Caco-2 (cell line): ENCODE results near the gene SAMD4A. TPM values are rescaled to one million over a fixed set of nuclear protein-coding genes. Genes with fewer than 3 reads are reported as not detected.

Source experiments
- BruUV-seq: library from RNA; stranded (reverse); fragments of 400-500 nt; replicated peaks from 2 replicates; lab custom pipeline; 2021; lab: Mats Ljungman, UMichigan
- CTCF ChIA-PET: fragments of 300-600 bp; sonication (Branson Sonifier 250); formaldehyde crosslinking; loops from one replicate; lab custom pipeline; 2022; ENCODE audit warnings: antibody characterized with exemption; lab: Charles Lee
- POLR2A ChIA-PET: fragments of 300-600 bp; sonication (Branson Sonifier 250); formaldehyde crosslinking; loops from one replicate; lab custom pipeline; 2022; ENCODE audit warnings: antibody characterized with exemption; lab: Charles Lee
- DNase-seq, 2 experiments: peaks; one replicate each; pipeline versions ENCODE4 v3.0.0 to v3.0.0-alpha.2; 2020 to 2022
- H3K27me3 ChIP-seq: replicated peaks from 2 replicates; pipeline ENCODE4 v1.6.0; 2011; ENCODE audit warnings: low read length; ENCODE audit not compliant: control insufficient read depth, insufficient read depth
- H3K36me3 ChIP-seq: 2 replicates; pipeline ENCODE4 v1.5.1; 2011; ENCODE audit warnings: low read length; ENCODE audit not compliant: control insufficient read depth, insufficient read depth
- H3K4me1 ChIP-seq: fragments of 250-450 bp; sonication (Bioruptor Pico); 2 replicates; pipeline ENCODE4 v1.5.1; 2020; ENCODE audit warnings: mild to moderate bottlenecking
- H3K4me3 ChIP-seq: 2 replicates; pipeline ENCODE4 v1.5.1; 2011; ENCODE audit warnings: low read depth, mild to moderate bottlenecking, control low read depth, low read length
- H3K9me3 ChIP-seq: fragments of 250-450 bp; sonication (Bioruptor Pico); 2 replicates; pipeline ENCODE4 v1.5.1; 2020; ENCODE audit warnings: mild to moderate bottlenecking, moderate library complexity
- H3K27ac Mint-ChIP-seq: one replicate; pipeline ENCODE4 v1.8.0; 2022; ENCODE audit warnings: mixed read lengths; ENCODE audit not compliant: unreplicated experiment
- H3K27me3 Mint-ChIP-seq: one replicate; pipeline ENCODE4 v1.8.0; 2022; ENCODE audit warnings: mixed read lengths; ENCODE audit not compliant: insufficient read depth, unreplicated experiment
- H3K36me3 Mint-ChIP-seq: one replicate; pipeline ENCODE4 v1.8.0; 2022; ENCODE audit warnings: mild to moderate bottlenecking, mixed read lengths; ENCODE audit not compliant: insufficient read depth, unreplicated experiment
- H3K4me1 Mint-ChIP-seq: one replicate; pipeline ENCODE4 v1.8.0; 2022; ENCODE audit warnings: low read depth, mixed read lengths; ENCODE audit not compliant: unreplicated experiment
- H3K4me3 Mint-ChIP-seq: one replicate; pipeline ENCODE4 v1.8.0; 2022; ENCODE audit warnings: mild to moderate bottlenecking, moderate library complexity, mixed read lengths; ENCODE audit not compliant: unreplicated experiment
- H3K9me3 Mint-ChIP-seq: one replicate; pipeline ENCODE4 v1.8.0; 2022; ENCODE audit warnings: mixed read lengths; ENCODE audit not compliant: unreplicated experiment
- CTCF ChIP-seq, 2 experiments: fragments of 200-600 bp in 1 of 2; IDR thresholded peaks; 1 replicate in 1 of 2; 2 replicates in 1 of 2; pipeline versions ENCODE4 v1.5.1 to v1.8.0; 2011 to 2022; ENCODE audit warnings: antibody characterized with exemption in 1 of 2, control low read depth in 1 of 2, inconsistent platforms in 1 of 2, low read depth in 1 of 2, low read length in 1 of 2, mild to moderate bottlenecking in 1 of 2, moderate library complexity in 1 of 2; ENCODE audit not compliant: insufficient read depth in 1 of 2, severe bottlenecking in 1 of 2, unreplicated experiment in 1 of 2
- intact Hi-C: fragments of 100-400 bp; cut with micrococcal nuclease; formaldehyde crosslinking; loops from one replicate; pipeline ENCODE4 v1.10.0; 2022; ENCODE audit not compliant: unreplicated experiment
- total RNA-seq: library from RNA; stranded (reverse); gene quantifications from 2 replicates; pipeline ENCODE4 v1.2.3, GENCODE V29; 2022

Gene SAMD4A
- total RNA-seq, 1 experiment from 2014 or later: 60.8 TPM

- ChIA-PET POLR2A (interaction anchor here (1.0 kb wide), 1 partner anchor 83 kb away, joined by 5 read pairs; no protein-coding TSS in a partner anchor), CTCF (no interaction called here)
- no peak for DNase-seq
- no peak overlapping the region for H3K27ac Mint-ChIP-seq
- H3K4me1 ChIP-seq: peaks cover 94% of the 10 kb centered on the region
- peaks cover 28% of the 10 kb centered on the region for H3K4me1 Mint-ChIP-seq
- H3K4me3 ChIP-seq: no peak overlapping the region
- no peaks in the 10 kb centered on the region for H3K9me3 Mint-ChIP-seq
- H3K4me3 Mint-ChIP-seq: no peak overlapping the region
- intact Hi-C loops: no loop called here
- no peaks in the 10 kb centered on the region for H3K36me3 ChIP-seq
- no peaks in the 10 kb centered on the region for H3K27me3 ChIP-seq
- no peaks in the 10 kb centered on the region for H3K27me3 Mint-ChIP-seq
- H3K9me3 ChIP-seq: no peaks in the 10 kb centered on the region
- peaks cover 23% of the 10 kb centered on the region for H3K36me3 Mint-ChIP-seq
- no peak for TF ChIP-seq CTCF (IDR thresholded peaks at IDR 0.05; ENCODE audit: insufficient read depth in 1 of 2, low read depth in 1 of 2, low read length in 1 of 2, severe bottlenecking in 1 of 2, unreplicated experiment in 1 of 2)
- BruUV-seq: no TSS peak
These were observed 82.1 kb downstream of the SAMD4A start for GRCh38 chr14:54649056-54649455.

- Histone ChIP-seq H3K4me1 (peaks cover 96% of the 10 kb centered on the region), H3K36me3 (no peaks in the 10 kb centered on the region), H3K9me3 (no peaks in the 10 kb centered on the region), H3K4me3 (no peak overlapping the region), H3K27me3 (no peaks in the 10 kb centered on the region)
- Mint-ChIP-seq H3K4me3 (peak overlapping the region; percentile 51), H3K27me3 (no peaks in the 10 kb centered on the region), H3K9me3 (no peaks in the 10 kb centered on the region), H3K4me1 (peaks cover 34% of the 10 kb centered on the region), H3K27ac (peak overlapping the region; percentile 89), H3K36me3 (peaks cover 37% of the 10 kb centered on the region)
- POLR2A ChIA-PET: interaction anchor here (1.6 kb wide), 1 partner anchor 84 kb away, joined by 4 read pairs; the partner anchor contains the start of gene SAMD4A
- no TSS peak for BruUV-seq
- intact Hi-C loops: no loop called here
- CTCF ChIA-PET: interaction anchor here (1.0 kb wide), 1 partner anchor 84 kb away, joined by 3 read pairs; the partner anchor contains the start of gene SAMD4A
- no peak for TF ChIP-seq CTCF (IDR thresholded peaks at IDR 0.05; ENCODE audit: insufficient read depth in 1 of 2, low read depth in 1 of 2, low read length in 1 of 2, severe bottlenecking in 1 of 2, unreplicated experiment in 1 of 2)
- DNase-seq: peak in 1 of 2 experiments; percentile 27
These were observed 83.5 kb downstream of the SAMD4A start for GRCh38 chr14:54650331-54650958.

GRCh38 chr14:54650959-54651351, 84.0 kb downstream of the SAMD4A start:
- ChIA-PET POLR2A (interaction anchor here (1.6 kb wide), 1 partner anchor 84 kb away, joined by 4 read pairs; the partner anchor contains the start of gene SAMD4A), CTCF (interaction anchor here (1.0 kb wide), 1 partner anchor 84 kb away, joined by 3 read pairs; the partner anchor contains the start of gene SAMD4A)
- intact Hi-C loops: no loop called here

More at GRCh38 chr14:54650959-54651351, 84.0 kb downstream of the SAMD4A start:
- BruUV-seq: no TSS peak
- H3K4me1 ChIP-seq: peaks cover 96% of the 10 kb centered on the region
- H3K9me3 Mint-ChIP-seq: no peaks in the 10 kb centered on the region
- no peaks in the 10 kb centered on the region for H3K9me3 ChIP-seq
- DNase-seq: no peak
- no peaks in the 10 kb centered on the region for H3K27me3 Mint-ChIP-seq
- peak overlapping the region; percentile 89 for H3K27ac Mint-ChIP-seq
- H3K36me3 ChIP-seq: no peaks in the 10 kb centered on the region
- H3K4me3 ChIP-seq: no peak overlapping the region
- H3K4me1 Mint-ChIP-seq: peaks cover 34% of the 10 kb centered on the region
- no peaks in the 10 kb centered on the region for H3K27me3 ChIP-seq
- peak overlapping the region; percentile 51 for H3K4me3 Mint-ChIP-seq
- peaks cover 42% of the 10 kb centered on the region for H3K36me3 Mint-ChIP-seq
- TF ChIP-seq CTCF (IDR thresholded peaks at IDR 0.05; ENCODE audit: insufficient read depth in 1 of 2, low read depth in 1 of 2, low read length in 1 of 2, severe bottlenecking in 1 of 2, unreplicated experiment in 1 of 2): no peak
